ENCODE data around the gene ORC1.
"Not testable (repeated sequence)": the region's sequence is repeated elsewhere in the genome, so short reads cannot be mapped to it uniquely, and the experiment has no call there.

Gene ORC1

GRCh38 chr1:52385376-52385775, 18.8 kb downstream of the ORC1 start:
- DNase-seq, result no peak

DNA sequence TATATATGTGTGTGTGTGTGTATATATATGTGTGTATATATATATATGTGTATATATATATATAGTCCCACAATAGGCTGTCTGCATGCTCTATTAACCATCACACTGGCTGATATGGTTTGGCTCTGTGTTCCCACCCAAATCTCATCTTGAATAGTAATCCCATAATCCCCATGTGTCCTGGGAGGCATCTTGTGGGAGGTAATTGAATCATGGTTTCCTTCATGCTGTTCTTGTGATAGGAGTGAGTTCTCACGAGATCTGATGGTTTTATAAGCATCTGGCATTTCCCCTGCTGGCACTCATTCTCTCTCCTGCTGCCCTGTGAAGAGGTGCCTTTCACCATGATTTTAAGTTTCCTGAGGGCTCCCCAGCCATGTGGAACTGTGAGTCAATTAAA, 34.4 kb downstream of the ORC1 start:
- DNase-seq, result not testable (repeated sequence)

GRCh38 chr1:52368383-52369172, 35.6 kb downstream of the ORC1 start:
- DNase-seq, result peak in 6 of 14 donors; percentile 5 to 60 (median 32)

DNA sequence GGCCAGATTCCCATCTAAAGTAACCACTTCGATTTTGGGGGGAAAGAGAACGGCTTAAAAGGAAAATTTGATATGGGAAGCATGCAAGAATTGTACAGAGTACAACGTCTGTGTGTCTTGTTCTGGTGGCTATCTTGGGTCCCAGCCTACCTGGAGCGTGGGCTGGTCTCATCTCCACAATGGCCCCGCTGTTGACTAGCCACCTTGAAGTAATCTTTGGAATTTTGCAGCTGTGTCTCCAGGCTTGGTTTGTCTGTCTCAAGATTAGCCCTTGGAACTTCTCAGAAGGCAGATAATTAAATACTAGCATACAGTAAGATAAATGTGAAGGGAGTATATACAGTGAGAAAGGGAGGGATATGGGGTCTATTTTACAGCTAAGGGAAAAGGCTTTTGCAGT, 37.0 kb downstream of the ORC1 start:
- DNase-seq, result no peak

DNA sequence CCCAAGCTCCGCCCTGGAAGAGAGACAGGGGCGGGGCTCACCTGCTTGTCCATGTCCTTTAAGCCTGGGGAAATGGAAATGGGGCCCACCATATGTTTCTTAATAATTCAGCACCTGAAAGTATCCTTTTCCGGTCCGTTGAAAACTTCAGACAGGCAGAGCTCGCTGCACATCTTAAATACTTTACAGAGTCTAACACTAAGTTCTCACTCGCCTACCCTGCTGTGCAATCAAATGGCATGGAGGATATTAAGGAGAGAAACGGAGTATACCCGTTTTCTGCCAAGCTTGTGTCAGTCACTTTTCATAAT, 37.8 kb downstream of the ORC1 start:
- DNase-seq, result no peak

GRCh38 chr1:52365746-52366516, 38.3 kb downstream of the ORC1 start, which contains the start of gene CC2D1B:
CC2D1B (minus strand) TSS chr1:52366205; CDS start chr1:52364620, 1,585 bp downstream.
- DNase-seq, result peak; percentile 66 to 98 (median 94)

DNA sequence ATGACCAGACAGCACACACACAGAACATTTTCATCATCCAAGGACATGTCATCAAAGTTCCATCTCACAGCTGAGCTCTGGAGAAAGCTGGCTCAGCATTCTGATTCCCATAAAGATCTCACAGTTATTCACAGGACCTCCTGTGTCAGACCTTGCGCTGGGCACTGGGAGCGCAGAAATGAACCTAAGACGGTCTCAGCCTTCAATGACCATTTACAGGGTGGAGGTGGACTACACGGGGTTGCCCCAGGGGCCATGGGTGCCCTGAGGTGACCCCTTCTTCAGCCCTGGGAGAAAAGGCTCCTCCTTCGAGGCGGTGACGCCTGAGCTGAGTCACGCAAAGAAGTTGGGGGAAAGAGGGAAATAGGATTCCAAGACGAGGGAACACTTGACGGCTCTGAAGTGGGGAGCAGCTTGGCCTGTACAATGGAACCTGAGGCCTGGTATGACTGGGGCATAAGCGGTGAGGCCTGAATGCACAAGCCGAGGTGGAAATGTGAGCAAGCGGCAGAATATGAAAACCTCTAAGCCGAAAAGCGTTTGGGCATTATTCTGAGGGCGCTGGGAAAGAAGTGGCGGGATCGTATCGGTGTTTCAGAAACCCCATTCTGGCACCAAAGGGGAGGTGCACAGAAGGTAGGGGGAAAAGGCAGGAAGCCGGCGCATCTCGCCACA, 39.0 kb downstream of the ORC1 start:
- DNase-seq, result peak in 10 of 14 donors; percentile 3 to 72 (median 40)

- DNase-seq, result no peak
Observed at GRCh38 chr1:52364235-52364839, 39.9 kb downstream of the ORC1 start.

GRCh38 chr1:52360595-52360968, 43.6 kb downstream of the ORC1 start:
- DNase-seq, result no peak

GRCh38 chr1:52359676-52360594, 44.3 kb downstream of the ORC1 start:
- DNase-seq, result no peak

GRCh38 chr1:52358851-52359497, 45.2 kb downstream of the ORC1 start:
- DNase-seq, result no peak

DNA sequence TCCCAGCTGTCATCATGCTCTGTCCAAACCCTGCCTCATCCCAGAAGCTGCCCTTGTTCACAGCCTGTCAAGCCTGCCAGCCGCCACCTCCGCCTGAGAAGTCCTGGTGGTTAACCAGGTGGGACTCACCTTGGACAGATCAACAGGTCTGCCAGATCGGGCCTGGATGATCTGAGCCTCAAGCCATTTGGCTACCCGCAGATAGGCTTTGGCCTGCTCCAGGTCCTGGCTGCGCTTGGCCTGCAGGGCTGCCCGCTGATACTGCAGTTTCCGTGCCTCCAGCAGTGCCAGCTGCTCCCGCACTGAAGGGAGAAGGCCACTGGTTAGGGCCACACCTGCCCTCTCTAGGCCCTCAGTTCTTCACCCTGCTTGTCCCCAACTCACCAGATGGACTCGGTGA, 46.8 kb downstream of the ORC1 start:
- no peak for DNase-seq

GRCh38 chr1:52356818-52357355, 47.3 kb downstream of the ORC1 start:
- DNase-seq, result no peak

- DNase-seq, result no peak
Observed at GRCh38 chr1:52355847-52356505, 48.2 kb downstream of the ORC1 start.

DNA sequence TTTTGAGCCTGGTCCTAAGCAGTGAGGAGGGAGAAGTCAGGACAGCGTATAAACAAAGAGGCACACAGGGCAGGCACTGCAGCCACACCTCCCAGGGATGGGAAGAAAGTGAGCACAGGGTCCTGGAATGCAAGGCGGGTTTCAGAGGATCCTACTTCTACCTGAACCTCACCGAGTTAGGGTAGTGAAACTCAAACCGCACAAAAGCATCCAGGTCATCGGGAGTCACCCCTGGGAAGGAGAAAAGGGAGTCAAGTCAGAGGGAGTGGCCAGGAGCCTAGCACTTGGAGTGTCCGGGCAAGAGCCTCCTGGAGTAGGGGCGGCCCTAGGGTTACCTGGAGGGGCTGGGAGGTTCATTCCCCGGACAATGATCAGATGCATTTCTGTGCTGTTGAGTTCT, 48.8 kb downstream of the ORC1 start:
- no peak for DNase-seq

DNA sequence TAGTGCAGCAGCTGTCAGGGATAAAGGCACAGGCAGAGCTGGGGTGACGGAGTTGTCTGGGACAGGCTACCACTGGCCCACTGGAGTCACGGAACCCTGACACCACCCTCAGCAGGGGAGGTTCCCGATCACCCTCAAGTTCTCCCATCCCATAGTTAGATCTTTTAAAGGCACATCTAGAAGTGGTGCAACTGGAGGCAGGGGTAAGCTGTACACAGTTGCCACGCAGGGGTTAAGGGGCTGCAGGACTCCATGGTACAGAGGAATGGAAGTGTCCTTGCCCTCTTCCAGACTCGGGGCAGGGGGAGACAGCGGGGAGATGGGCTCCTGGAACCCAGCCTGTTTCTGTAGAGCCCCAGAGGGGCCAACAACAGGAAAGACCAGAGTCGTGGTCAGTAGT, 51.5 kb downstream of the ORC1 start:
- no peak for DNase-seq

DNA sequence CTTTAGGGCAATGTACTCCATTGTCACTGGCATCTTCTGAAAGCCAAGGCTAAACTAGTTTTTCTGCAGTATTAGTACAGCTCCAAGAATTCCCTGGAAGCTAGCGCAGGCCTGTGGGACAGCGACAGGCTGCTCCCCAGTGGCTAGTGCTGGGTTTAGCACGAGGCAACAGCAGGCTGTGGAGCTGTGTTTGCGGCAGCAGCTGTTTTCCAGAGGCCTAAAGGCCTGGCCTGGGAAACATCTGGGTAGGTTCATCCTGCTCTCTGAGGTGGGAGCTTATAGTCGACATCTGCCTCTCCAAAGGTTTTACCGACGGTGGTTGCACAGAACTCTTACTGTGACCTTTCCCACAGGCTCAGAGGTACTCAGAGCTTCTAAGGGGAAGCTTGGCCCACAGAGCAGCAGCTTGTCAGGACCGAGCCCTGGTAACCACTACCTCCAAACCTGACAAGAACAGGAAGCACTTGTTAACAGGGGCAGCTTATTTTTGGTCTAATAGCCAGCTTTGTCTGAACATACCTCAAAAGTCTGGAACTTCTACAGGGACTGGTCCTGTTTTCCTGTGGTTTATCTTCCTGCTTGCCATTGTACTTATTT, 55.4 kb downstream of the ORC1 start:
- peak in 7 of 14 donors; percentile 10 to 31 (median 22) for DNase-seq

DNA sequence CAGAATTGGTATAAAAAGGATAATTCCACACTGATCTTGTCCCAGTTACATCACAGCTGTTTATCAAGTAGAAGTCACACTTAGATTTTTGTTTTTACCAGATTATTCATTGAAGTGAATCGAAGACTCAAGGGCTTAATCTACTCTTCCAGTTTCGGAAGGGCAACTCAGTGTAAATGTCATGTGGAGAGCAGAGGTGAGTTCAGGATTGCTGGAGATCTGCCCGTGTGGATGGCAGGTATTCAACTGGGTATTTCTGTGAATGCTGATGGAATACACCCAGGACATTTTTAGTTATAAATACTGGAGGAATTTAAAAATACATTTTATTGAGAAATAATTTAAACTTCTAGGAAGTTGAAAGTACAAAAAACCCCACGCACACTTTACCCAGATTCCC, 57.6 kb downstream of the ORC1 start:
- DNase-seq, result no peak

- DNase-seq, result no peak
Observed at GRCh38 chr1:52345252-52345651, 59.0 kb downstream of the ORC1 start.

- no peak for DNase-seq
Observed at GRCh38 chr1:52343979-52344378, 60.2 kb downstream of the ORC1 start.

All from C1 segment of cervical spinal cord (tissue), 14 donors.